GM21360 (cell line): ENCODE results near the gene CHN2.

Experiments
- ATAC-seq: cut with Tn5 transposase; IDR thresholded peaks from one replicate; pipeline ENCODE4 v1.9.1; 2021; ENCODE audit warnings: mild to moderate bottlenecking, moderate library complexity; ENCODE audit not compliant: unreplicated experiment

CHN2 gene

GRCh38 chr7:29384277-29384676, 189.7 kb downstream of the CHN2 start:
- no peak for ATAC-seq

- no peak for ATAC-seq
Observed at GRCh38 chr7:29385214-29385814, 190.7 kb downstream of the CHN2 start.

- no peak for ATAC-seq
Observed at GRCh38 chr7:29386196-29386765, 191.7 kb downstream of the CHN2 start.

GRCh38 chr7:29391262-29391661, 196.7 kb downstream of the CHN2 start:
- ATAC-seq = no peak

GRCh38 chr7:29394321-29394720, 199.7 kb downstream of the CHN2 start:
- no peak for ATAC-seq

GRCh38 chr7:29396563-29396962, 202.0 kb downstream of the CHN2 start:
- ATAC-seq = no peak

- no peak for ATAC-seq
Observed at GRCh38 chr7:29397398-29397797, 202.8 kb downstream of the CHN2 start.

GRCh38 chr7:29398011-29398410, 203.4 kb downstream of the CHN2 start:
- ATAC-seq = no peak

- ATAC-seq = no peak
Observed at GRCh38 chr7:29400437-29400836, 205.9 kb downstream of the CHN2 start.

GRCh38 chr7:29401769-29402168, 207.2 kb downstream of the CHN2 start:
- ATAC-seq = no peak

- no peak for ATAC-seq
Observed at GRCh38 chr7:29405891-29406290, 211.3 kb downstream of the CHN2 start.

- no peak for ATAC-seq
Observed at GRCh38 chr7:29406366-29406765, 211.8 kb downstream of the CHN2 start.

GRCh38 chr7:29408841-29409243, 214.3 kb downstream of the CHN2 start:
- no peak for ATAC-seq

- no peak for ATAC-seq
Observed at GRCh38 chr7:29410996-29411395, 216.4 kb downstream of the CHN2 start.

- no peak for ATAC-seq
Observed at GRCh38 chr7:29412912-29413311, 218.3 kb downstream of the CHN2 start.

- no peak for ATAC-seq
Observed at GRCh38 chr7:29413626-29414136, 219.1 kb downstream of the CHN2 start.

- no peak for ATAC-seq
Observed at GRCh38 chr7:29414216-29414615, 219.6 kb downstream of the CHN2 start.

GRCh38 chr7:29415215-29415614, 220.6 kb downstream of the CHN2 start:
- ATAC-seq = no peak

- ATAC-seq = no peak
Observed at GRCh38 chr7:29416276-29416937, 221.8 kb downstream of the CHN2 start.

- ATAC-seq = no peak
Observed at GRCh38 chr7:29416938-29417305, 222.3 kb downstream of the CHN2 start.

- no peak for ATAC-seq
Observed at GRCh38 chr7:29418056-29418455, 223.5 kb downstream of the CHN2 start.

GRCh38 chr7:29418651-29419050, 224.1 kb downstream of the CHN2 start:
- no peak for ATAC-seq
